GM19468 (cell line): ENCODE measurements around the gene KCNIP1.

Source experiments
- ATAC-seq: cut with Tn5 transposase; IDR thresholded peaks from one replicate; pipeline ENCODE4 v1.9.1; 2021; ENCODE audit warnings: mild to moderate bottlenecking, moderate library complexity, moderate number of reproducible peaks; ENCODE audit not compliant: unreplicated experiment; ENCODE audit errors: extremely low read depth

The KCNIP1 gene

GRCh38 chr5:170622933-170623332, 119.1 kb downstream of the KCNIP1 start:
- ATAC-seq, result no peak

GRCh38 chr5:170623576-170624181, 119.9 kb downstream of the KCNIP1 start:
- ATAC-seq, result no peak

- ATAC-seq, result no peak
Measured at GRCh38 chr5:170625221-170626165, 121.7 kb downstream of the KCNIP1 start.

GRCh38 chr5:170626507-170627150, 122.8 kb downstream of the KCNIP1 start:
- ATAC-seq, result no peak

- ATAC-seq, result no peak
Measured at GRCh38 chr5:170627271-170627670, 123.5 kb downstream of the KCNIP1 start.

- ATAC-seq, result no peak
Measured at GRCh38 chr5:170628028-170628427, 124.2 kb downstream of the KCNIP1 start.

GRCh38 chr5:170628691-170629565, 125.1 kb downstream of the KCNIP1 start:
- no peak for ATAC-seq

GRCh38 chr5:170629566-170630175, 125.9 kb downstream of the KCNIP1 start:
- ATAC-seq, result no peak

GRCh38 chr5:170630226-170630625, 126.4 kb downstream of the KCNIP1 start:
- ATAC-seq, result no peak

- ATAC-seq, result no peak
Measured at GRCh38 chr5:170630711-170631141, 126.9 kb downstream of the KCNIP1 start.

- no peak for ATAC-seq
Measured at GRCh38 chr5:170631466-170632195, 127.8 kb downstream of the KCNIP1 start.

- no peak for ATAC-seq
Measured at GRCh38 chr5:170632266-170632984, 128.6 kb downstream of the KCNIP1 start.

- no peak for ATAC-seq
Measured at GRCh38 chr5:170632985-170633234, 129.1 kb downstream of the KCNIP1 start.

GRCh38 chr5:170633235-170634081, 129.6 kb downstream of the KCNIP1 start:
- no peak for ATAC-seq

GRCh38 chr5:170634256-170634990, 130.6 kb downstream of the KCNIP1 start:
- no peak for ATAC-seq

GRCh38 chr5:170635706-170636105, 131.9 kb downstream of the KCNIP1 start:
- no peak for ATAC-seq

- ATAC-seq, result no peak
Measured at GRCh38 chr5:170636206-170636605, 132.4 kb downstream of the KCNIP1 start.
